Esophagus muscularis mucosa (tissue), 4 donors: ENCODE results near the gene CPSF3. TPM values are rescaled to one million over a fixed set of nuclear protein-coding genes. Genes with fewer than 3 reads are reported as not detected.

Experiments used
- total RNA-seq, 4 donors: library from RNA; depleted of rRNA; stranded (reverse); fragments of >200 nt; gene quantifications; one replicate each; pipeline versions ENCODE4 v1.1.0 to v1.2.1, GENCODE V29; 2016

The CPSF3 gene
- total RNA-seq, 4 donors from 2014 or later: 18.3 to 22.8 (median 20.7) TPM

Other genes starting within 250 kb of the CPSF3 start
- 10 to 100 TPM; 18.7 to 24.0 (median 21.3) TPM for gene ASAP2, start 216.8 kb upstream of the CPSF3 start, total RNA-seq
- 10 to 100 TPM; 59.6 to 91.4 (median 66.1) TPM for gene ITGB1BP1, start 126 bp upstream of the CPSF3 start, total RNA-seq
- gene IAH1, start 50.9 kb downstream of the CPSF3 start, total RNA-seq: 100 to 1,000 TPM in 1 of 4 donors, 10 to 100 TPM in 3; 53.0 to 101 (median 66.8) TPM
- 10 to 100 TPM; 12.9 to 17.7 (median 14.9) TPM for gene ADAM17, start 132.2 kb downstream of the CPSF3 start, total RNA-seq
- gene YWHAQ, start 207.3 kb downstream of the CPSF3 start, total RNA-seq: 100 to 1,000 TPM; 223 to 239 (median 230) TPM